Liver (tissue), 3 donors: Measurements from ENCODE around the gene CDH4.

Experiments used
- EGR1 ChIP-seq, 2 donors: IDR thresholded peaks; 2 replicates each; pipeline ENCODE4 v1.6.1; 2016 to 2018; ENCODE audit warnings: antibody characterized with exemption in 2 of 2, low read depth in 2 of 2
- GABPA ChIP-seq, 2 donors: IDR thresholded peaks in 1 of 2; conservative IDR thresholded peaks in 1 of 2; 2 replicates each; pipeline ENCODE4 v1.6.1; 2016; ENCODE audit warnings: antibody characterized with exemption in 2 of 2, mild to moderate bottlenecking in 1 of 2, moderate library complexity in 1 of 2
- JUND ChIP-seq, 2 donors: IDR thresholded peaks; 2 replicates each; pipeline ENCODE4 v1.6.1; 2016; ENCODE audit warnings: antibody characterized with exemption in 2 of 2
- TAF1 ChIP-seq: conservative IDR thresholded peaks from 2 replicates; pipeline ENCODE4 v1.6.1; 2016; ENCODE audit warnings: antibody characterized with exemption, mild to moderate bottlenecking
- YY1 ChIP-seq: IDR thresholded peaks from 2 replicates; pipeline ENCODE4 v1.6.1; 2016; ENCODE audit warnings: antibody characterized with exemption, mild to moderate bottlenecking
- TF ChIP-seq, protein P1 (sequence below): fragments of 150-350 bp; IDR thresholded peaks from 2 replicates; pipeline ENCODE4 v1.5.1; 2017; ENCODE audit warnings: improper control_type of control experiment, low read depth, low read length; ENCODE audit not compliant: missing input control
- TF ChIP-seq, protein P2 (sequence below): IDR thresholded peaks from 2 replicates; pipeline ENCODE4 v1.6.1; 2016; ENCODE audit warnings: antibody characterized with exemption, mild to moderate bottlenecking
- donor health status: healthy.
- donor health status: healthy.

DNA sequence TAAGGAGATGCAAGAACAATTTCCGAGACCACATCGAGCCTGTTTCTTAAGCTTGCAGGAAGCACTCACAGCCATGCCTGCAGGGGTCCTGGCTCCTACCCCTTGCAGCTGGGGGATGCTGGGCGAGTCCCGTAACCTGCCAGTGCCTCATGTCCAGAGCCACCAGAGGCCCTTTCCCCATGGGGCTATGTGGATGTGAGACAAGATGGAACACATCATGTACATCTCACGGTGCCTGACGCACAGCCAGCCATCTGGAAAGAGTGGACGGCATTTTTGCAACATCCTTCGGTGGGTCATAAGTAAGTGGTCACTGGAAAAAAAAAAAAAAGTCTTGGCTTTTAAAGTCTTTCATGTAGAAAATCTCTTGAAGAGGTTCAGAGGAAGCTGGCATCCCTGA is 72.8 kb downstream of the CDH4 start:
- TF ChIP-seq TAF1: no peak
- no peak for TF ChIP-seq YY1
- TF ChIP-seq, protein P1, sequence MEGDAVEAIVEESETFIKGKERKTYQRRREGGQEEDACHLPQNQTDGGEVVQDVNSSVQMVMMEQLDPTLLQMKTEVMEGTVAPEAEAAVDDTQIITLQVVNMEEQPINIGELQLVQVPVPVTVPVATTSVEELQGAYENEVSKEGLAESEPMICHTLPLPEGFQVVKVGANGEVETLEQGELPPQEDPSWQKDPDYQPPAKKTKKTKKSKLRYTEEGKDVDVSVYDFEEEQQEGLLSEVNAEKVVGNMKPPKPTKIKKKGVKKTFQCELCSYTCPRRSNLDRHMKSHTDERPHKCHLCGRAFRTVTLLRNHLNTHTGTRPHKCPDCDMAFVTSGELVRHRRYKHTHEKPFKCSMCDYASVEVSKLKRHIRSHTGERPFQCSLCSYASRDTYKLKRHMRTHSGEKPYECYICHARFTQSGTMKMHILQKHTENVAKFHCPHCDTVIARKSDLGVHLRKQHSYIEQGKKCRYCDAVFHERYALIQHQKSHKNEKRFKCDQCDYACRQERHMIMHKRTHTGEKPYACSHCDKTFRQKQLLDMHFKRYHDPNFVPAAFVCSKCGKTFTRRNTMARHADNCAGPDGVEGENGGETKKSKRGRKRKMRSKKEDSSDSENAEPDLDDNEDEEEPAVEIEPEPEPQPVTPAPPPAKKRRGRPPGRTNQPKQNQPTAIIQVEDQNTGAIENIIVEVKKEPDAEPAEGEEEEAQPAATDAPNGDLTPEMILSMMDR: no peak
- no peak for TF ChIP-seq EGR1 (IDR thresholded peaks at IDR 0.05; ENCODE audit: low read depth in 2 of 2)
- TF ChIP-seq, protein P2, sequence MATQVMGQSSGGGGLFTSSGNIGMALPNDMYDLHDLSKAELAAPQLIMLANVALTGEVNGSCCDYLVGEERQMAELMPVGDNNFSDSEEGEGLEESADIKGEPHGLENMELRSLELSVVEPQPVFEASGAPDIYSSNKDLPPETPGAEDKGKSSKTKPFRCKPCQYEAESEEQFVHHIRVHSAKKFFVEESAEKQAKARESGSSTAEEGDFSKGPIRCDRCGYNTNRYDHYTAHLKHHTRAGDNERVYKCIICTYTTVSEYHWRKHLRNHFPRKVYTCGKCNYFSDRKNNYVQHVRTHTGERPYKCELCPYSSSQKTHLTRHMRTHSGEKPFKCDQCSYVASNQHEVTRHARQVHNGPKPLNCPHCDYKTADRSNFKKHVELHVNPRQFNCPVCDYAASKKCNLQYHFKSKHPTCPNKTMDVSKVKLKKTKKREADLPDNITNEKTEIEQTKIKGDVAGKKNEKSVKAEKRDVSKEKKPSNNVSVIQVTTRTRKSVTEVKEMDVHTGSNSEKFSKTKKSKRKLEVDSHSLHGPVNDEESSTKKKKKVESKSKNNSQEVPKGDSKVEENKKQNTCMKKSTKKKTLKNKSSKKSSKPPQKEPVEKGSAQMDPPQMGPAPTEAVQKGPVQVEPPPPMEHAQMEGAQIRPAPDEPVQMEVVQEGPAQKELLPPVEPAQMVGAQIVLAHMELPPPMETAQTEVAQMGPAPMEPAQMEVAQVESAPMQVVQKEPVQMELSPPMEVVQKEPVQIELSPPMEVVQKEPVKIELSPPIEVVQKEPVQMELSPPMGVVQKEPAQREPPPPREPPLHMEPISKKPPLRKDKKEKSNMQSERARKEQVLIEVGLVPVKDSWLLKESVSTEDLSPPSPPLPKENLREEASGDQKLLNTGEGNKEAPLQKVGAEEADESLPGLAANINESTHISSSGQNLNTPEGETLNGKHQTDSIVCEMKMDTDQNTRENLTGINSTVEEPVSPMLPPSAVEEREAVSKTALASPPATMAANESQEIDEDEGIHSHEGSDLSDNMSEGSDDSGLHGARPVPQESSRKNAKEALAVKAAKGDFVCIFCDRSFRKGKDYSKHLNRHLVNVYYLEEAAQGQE: no peak
- no peak for TF ChIP-seq GABPA (IDR thresholded peaks at IDR 0.05 in 1 of 2, conservative IDR thresholded peaks at IDR 0.05 in 1 of 2)
- TF ChIP-seq JUND (IDR thresholded peaks at IDR 0.05): no peak
